T-helper 1 cell treated with Interleukin-12 subunit alpha and Interleukin-12 subunit beta and Interleukin-4 antibody, amounts not matched to agents 30 μg/mL and 1 μg/mL, for 36 hours (primary cell): ENCODE measurements around the gene UBFD1.
"Not testable (repeated sequence)": the region's sequence is repeated elsewhere in the genome, so short reads cannot be mapped to it uniquely, and the experiment has no call there.

Source experiments
- H3K27ac Mint-ChIP-seq: one replicate; pipeline ENCODE4 v1.8.0; 2021; ENCODE audit warnings: mild to moderate bottlenecking, mixed read lengths
- H3K27me3 Mint-ChIP-seq: one replicate; pipeline ENCODE4 v1.8.0; 2021; ENCODE audit warnings: low read depth, mixed read lengths
- H3K36me3 Mint-ChIP-seq: one replicate; pipeline ENCODE4 v1.8.0; 2021; ENCODE audit warnings: low read depth, mixed read lengths
- H3K4me1 Mint-ChIP-seq: one replicate; pipeline ENCODE4 v1.8.0; 2021; ENCODE audit warnings: low read depth, mixed read lengths
- H3K4me3 Mint-ChIP-seq: one replicate; pipeline ENCODE4 v1.8.0; 2021; ENCODE audit warnings: mild to moderate bottlenecking, moderate library complexity, mixed read lengths
- H3K9me3 Mint-ChIP-seq: one replicate; pipeline ENCODE4 v1.8.0; 2021; ENCODE audit warnings: mixed read lengths

The UBFD1 gene

GRCh38 chr16:23570992-23571632 is 13.6 kb downstream of the UBFD1 start:
- no peaks in the 10 kb centered on the region for H3K9me3 Mint-ChIP-seq
- H3K27ac Mint-ChIP-seq, result no peak overlapping the region
- no peaks in the 10 kb centered on the region for H3K27me3 Mint-ChIP-seq
- peaks cover 29% of the 10 kb centered on the region for H3K36me3 Mint-ChIP-seq
- H3K4me1 Mint-ChIP-seq, result no peaks in the 10 kb centered on the region
- no peak overlapping the region for H3K4me3 Mint-ChIP-seq

- Mint-ChIP-seq H3K4me3 (no peak overlapping the region), H3K36me3 (peaks cover 25% of the 10 kb centered on the region), H3K4me1 (no peaks in the 10 kb centered on the region), H3K27ac (no peak overlapping the region), H3K9me3 (no peaks in the 10 kb centered on the region), H3K27me3 (no peaks in the 10 kb centered on the region)
Measured at GRCh38 chr16:23571895-23572294, 14.4 kb downstream of the UBFD1 start.

GRCh38 chr16:23572394-23572793 is 14.9 kb downstream of the UBFD1 start:
- Mint-ChIP-seq H3K4me3 (no peak overlapping the region), H3K9me3 (no peaks in the 10 kb centered on the region), H3K36me3 (peaks cover 21% of the 10 kb centered on the region), H3K27ac (no peak overlapping the region), H3K27me3 (no peaks in the 10 kb centered on the region), H3K4me1 (no peaks in the 10 kb centered on the region)

GRCh38 chr16:23573817-23574216 is 16.3 kb downstream of the UBFD1 start:
- Mint-ChIP-seq H3K4me1 (no peaks in the 10 kb centered on the region), H3K27ac (no peak overlapping the region), H3K27me3 (no peaks in the 10 kb centered on the region), H3K9me3 (no peaks in the 10 kb centered on the region), H3K36me3 (peaks cover 19% of the 10 kb centered on the region), H3K4me3 (no peak overlapping the region)

GRCh38 chr16:23575834-23576233 is 18.3 kb downstream of the UBFD1 start:
- H3K27me3 Mint-ChIP-seq, result no peaks in the 10 kb centered on the region
- H3K36me3 Mint-ChIP-seq, result peaks cover 18% of the 10 kb centered on the region
- H3K4me1 Mint-ChIP-seq, result no peaks in the 10 kb centered on the region
- H3K9me3 Mint-ChIP-seq, result no peaks in the 10 kb centered on the region
- H3K27ac Mint-ChIP-seq, result no peak overlapping the region
- no peak overlapping the region for H3K4me3 Mint-ChIP-seq

- no peaks in the 10 kb centered on the region for H3K9me3 Mint-ChIP-seq
- H3K27ac Mint-ChIP-seq, result no peak overlapping the region
- peaks cover 11% of the 10 kb centered on the region for H3K36me3 Mint-ChIP-seq
- no peaks in the 10 kb centered on the region for H3K27me3 Mint-ChIP-seq
- H3K4me3 Mint-ChIP-seq, result no peak overlapping the region
- no peaks in the 10 kb centered on the region for H3K4me1 Mint-ChIP-seq
Measured at GRCh38 chr16:23577493-23577892, 20.0 kb downstream of the UBFD1 start.

GRCh38 chr16:23578101-23578830 is 20.7 kb downstream of the UBFD1 start:
- Mint-ChIP-seq H3K27me3 (no peaks in the 10 kb centered on the region), H3K27ac (no peak overlapping the region), H3K36me3 (peaks cover 11% of the 10 kb centered on the region), H3K4me3 (no peak overlapping the region), H3K4me1 (no peaks in the 10 kb centered on the region), H3K9me3 (no peaks in the 10 kb centered on the region)

- Mint-ChIP-seq H3K27me3 (no peaks in the 10 kb centered on the region), H3K27ac (no peak overlapping the region), H3K4me3 (no peak overlapping the region), H3K36me3 (peaks cover 14% of the 10 kb centered on the region), H3K4me1 (no peaks in the 10 kb centered on the region), H3K9me3 (no peaks in the 10 kb centered on the region)
Measured at GRCh38 chr16:23579371-23579770, 21.8 kb downstream of the UBFD1 start.

GRCh38 chr16:23580391-23580790 is 22.9 kb downstream of the UBFD1 start:
- Mint-ChIP-seq H3K4me1 (no peaks in the 10 kb centered on the region), H3K4me3 (no peak overlapping the region)

GRCh38 chr16:23581764-23582163 is 24.2 kb downstream of the UBFD1 start:
- Mint-ChIP-seq H3K9me3 (no peaks in the 10 kb centered on the region), H3K27ac (no peak overlapping the region), H3K27me3 (no peaks in the 10 kb centered on the region), H3K4me3 (no peak overlapping the region), H3K4me1 (no peaks in the 10 kb centered on the region), H3K36me3 (peaks cover 20% of the 10 kb centered on the region)

More at GRCh38 chr16:23580391-23580790, 22.9 kb downstream of the UBFD1 start:
- H3K27me3 Mint-ChIP-seq, result no peaks in the 10 kb centered on the region
- peaks cover 18% of the 10 kb centered on the region for H3K36me3 Mint-ChIP-seq
- H3K9me3 Mint-ChIP-seq, result no peaks in the 10 kb centered on the region
- H3K27ac Mint-ChIP-seq, result no peak overlapping the region

GRCh38 chr16:23583271-23583670 is 25.7 kb downstream of the UBFD1 start:
- H3K4me1 Mint-ChIP-seq, H3K27ac Mint-ChIP-seq, H3K4me3 Mint-ChIP-seq, H3K27me3 Mint-ChIP-seq, H3K9me3 Mint-ChIP-seq: not testable (repeated sequence)
- H3K36me3 Mint-ChIP-seq, result peaks cover 20% of the 10 kb centered on the region

GRCh38 chr16:23584186-23585076 is 26.9 kb downstream of the UBFD1 start:
- Mint-ChIP-seq H3K4me1 (no peaks in the 10 kb centered on the region), H3K27ac (no peak overlapping the region), H3K27me3 (no peaks in the 10 kb centered on the region), H3K36me3 (peaks cover 21% of the 10 kb centered on the region), H3K9me3 (no peaks in the 10 kb centered on the region), H3K4me3 (no peak overlapping the region)

GRCh38 chr16:23587726-23588125 is 30.2 kb downstream of the UBFD1 start:
- Mint-ChIP-seq H3K9me3 (no peaks in the 10 kb centered on the region), H3K27me3 (no peaks in the 10 kb centered on the region), H3K36me3 (peaks cover 30% of the 10 kb centered on the region), H3K27ac (no peak overlapping the region), H3K4me3 (no peak overlapping the region), H3K4me1 (peaks cover 3% of the 10 kb centered on the region)

GRCh38 chr16:23590181-23590580 is 32.7 kb downstream of the UBFD1 start:
- Mint-ChIP-seq H3K9me3 (no peaks in the 10 kb centered on the region), H3K4me3 (no peak overlapping the region), H3K27ac (no peak overlapping the region), H3K36me3 (peaks cover 26% of the 10 kb centered on the region), H3K4me1 (peaks cover 3% of the 10 kb centered on the region), H3K27me3 (no peaks in the 10 kb centered on the region)

GRCh38 chr16:23594186-23594585 is 36.7 kb downstream of the UBFD1 start:
- no peak overlapping the region for H3K27ac Mint-ChIP-seq
- H3K27me3 Mint-ChIP-seq, result no peaks in the 10 kb centered on the region
- H3K9me3 Mint-ChIP-seq, result no peaks in the 10 kb centered on the region
- H3K4me3 Mint-ChIP-seq, result no peak overlapping the region
- peaks cover 11% of the 10 kb centered on the region for H3K4me1 Mint-ChIP-seq
- peaks cover 20% of the 10 kb centered on the region for H3K36me3 Mint-ChIP-seq
